OCI-LY7 (cell line): ENCODE measurements around the gene FOXD4L3.
"Not testable (repeated sequence)": the region's sequence is repeated elsewhere in the genome, so short reads cannot be mapped to it uniquely, and the experiment has no call there.

Experiments
- CTCF ChIP-seq: fragments of 200-600 bp; sonication (generic); conservative IDR thresholded peaks from 2 replicates; pipeline ENCODE4 v1.5.1; 2014; ENCODE audit warnings: mild to moderate bottlenecking, antibody characterized with exemption, low read length, moderate library complexity, mixed read lengths
- EZH2phosphoT487 ChIP-seq: fragments of 200-600 bp; sonication (generic); IDR thresholded peaks from 2 replicates; pipeline ENCODE4 v1.6.1; 2018; ENCODE audit warnings: low read depth, borderline replicate concordance, mild to moderate bottlenecking, mixed run types, antibody characterized with exemption, low read length, moderate library complexity, mixed read lengths

GRCh38 chr9:68304777-68305176 is 2.1 kb downstream of the FOXD4L3 start:
- not testable (repeated sequence) for TF ChIP-seq EZH2phosphoT487, CTCF
